Activated CD8-positive, alpha-beta memory T cell treated with anti-CD3 and anti-CD28 coated beads for 4 hours (primary cell): ENCODE measurements around the gene SNW1.
"Not testable (repeated sequence)": the region's sequence is repeated elsewhere in the genome, so short reads cannot be mapped to it uniquely, and the experiment has no call there.

Experiments
- DNase-seq, 2 donors: peaks; one replicate each; pipeline ENCODE4 v3.0.0-alpha.2; 2020; ENCODE audit warnings: low read depth in 2 of 2

The SNW1 gene

DNA sequence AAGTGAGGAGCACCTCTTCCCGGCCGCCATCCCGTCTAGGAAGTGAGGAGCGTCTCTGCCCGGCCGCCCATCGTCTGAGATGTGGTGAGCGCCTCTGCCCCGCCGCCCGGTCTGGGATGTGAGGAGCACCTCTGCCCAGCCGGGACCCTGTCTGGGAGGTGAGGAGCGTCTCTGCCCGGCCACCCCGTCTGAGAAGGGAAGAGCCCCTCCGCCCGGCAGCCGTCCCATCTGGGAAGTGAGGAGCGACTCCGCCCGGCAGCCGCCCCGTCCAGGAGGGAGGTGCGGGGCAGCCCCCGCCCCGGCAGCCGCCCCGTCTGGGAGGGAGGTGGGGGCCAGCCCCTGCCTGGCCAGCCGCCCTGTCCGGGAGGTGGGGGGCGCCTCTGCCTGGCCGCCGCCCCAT is 13.5 kb downstream of the SNW1 start:
- DNase-seq: not testable (repeated sequence)

DNA sequence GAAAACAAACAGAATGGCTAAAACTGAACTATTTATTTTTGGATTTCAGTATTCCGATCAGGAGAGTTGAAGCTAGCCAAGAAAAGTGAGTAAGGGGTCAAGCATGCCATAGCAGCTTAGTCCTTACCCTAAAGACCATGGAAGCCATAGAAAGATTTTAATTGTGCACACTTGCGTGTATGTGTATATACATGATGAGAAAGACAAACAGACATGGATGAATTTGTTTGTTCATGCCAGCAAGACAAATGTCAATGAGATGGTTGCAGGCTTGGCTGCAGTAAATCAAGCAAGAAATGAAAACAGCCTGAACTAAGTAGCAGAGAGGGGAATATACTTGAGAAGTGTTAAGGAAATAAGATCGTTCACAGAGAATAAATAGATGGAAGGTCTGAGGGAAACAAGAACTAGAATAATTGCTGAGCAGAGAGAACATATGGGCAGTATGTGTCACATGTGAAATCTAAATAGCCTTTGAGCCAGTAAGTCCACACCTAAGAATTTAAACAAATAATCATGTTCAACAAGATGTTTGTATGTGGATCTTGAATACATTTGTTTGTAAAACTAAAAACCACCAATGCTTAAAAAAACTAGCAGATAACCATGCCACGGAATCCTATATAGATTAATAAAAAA is 14.8 kb downstream of the SNW1 start:
- no peak for DNase-seq

DNA sequence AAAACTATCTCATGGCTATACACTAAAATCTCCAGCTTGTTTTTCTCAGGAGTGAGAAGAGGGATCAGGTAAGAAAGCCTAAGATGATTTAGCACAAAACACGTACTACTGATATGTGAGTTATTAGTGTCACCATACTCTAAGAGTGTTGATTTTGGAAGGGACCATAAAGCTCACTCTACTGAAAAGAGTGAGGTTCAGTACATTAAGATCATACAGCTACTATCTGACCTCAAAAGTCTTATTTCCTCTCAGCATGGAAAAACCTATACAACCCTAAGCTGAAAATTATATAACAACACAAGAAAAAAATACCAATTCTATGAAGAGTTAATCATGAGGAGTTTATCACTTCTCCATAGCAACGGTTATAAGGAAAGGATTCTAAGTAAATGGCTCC is 19.5 kb downstream of the SNW1 start:
- no peak for DNase-seq

DNA sequence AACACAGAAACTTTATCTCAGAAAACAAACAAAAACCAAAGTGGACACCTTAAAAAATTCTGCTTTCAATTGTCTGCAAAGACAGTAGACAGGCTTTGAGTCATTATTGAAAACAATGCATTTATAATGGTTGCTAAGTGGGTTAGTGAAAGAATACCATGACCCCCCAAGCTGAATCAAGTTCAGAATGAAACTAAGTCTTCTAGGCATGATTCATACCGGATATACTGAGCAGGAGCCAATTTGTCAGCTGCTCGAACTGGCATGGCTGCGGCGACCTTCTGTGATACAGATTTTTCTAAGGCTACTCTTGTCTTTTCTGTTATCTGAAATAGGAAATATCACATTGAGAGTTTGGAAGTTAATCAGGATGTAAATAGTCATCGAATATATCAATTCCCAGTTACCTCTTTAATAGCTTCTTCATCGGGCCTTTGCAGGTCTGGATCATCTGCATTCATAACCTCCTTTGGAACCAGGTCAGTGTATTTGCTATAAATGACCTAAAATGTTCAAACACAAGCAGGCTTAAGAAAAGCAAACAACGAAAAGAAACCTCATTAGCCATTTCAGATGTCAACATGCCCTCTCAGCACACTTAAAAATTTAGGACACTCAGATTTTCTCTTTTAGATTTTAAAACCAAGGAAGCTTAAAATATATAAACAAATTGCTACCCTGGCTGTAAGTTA is 22.3 kb downstream of the SNW1 start:
- DNase-seq: no peak

DNA sequence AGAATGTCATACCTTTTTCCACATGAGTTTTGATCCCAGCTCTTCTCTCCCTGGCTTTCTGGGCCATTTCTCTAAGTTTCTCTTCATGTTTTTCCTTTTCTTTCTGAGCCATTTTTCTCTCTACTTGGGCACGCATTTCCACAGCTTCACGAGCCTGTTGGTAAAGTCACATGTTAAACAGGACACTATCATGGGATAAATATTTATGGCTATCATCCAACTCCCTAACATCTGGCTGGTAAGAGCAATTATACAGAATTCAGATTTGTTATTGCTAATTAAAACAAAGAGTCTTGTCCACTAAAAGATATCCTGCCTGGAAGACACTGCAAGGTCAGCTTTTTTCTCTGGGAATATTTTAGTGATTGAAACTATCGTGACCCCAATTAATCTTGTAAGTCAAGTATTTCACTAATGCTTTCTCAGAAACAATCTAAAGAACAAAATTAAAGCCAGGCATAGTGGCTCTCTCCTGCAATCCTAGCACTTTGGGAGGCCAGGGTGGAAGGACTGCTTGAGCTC is 29.9 kb downstream of the SNW1 start:
- no peak for DNase-seq

DNA sequence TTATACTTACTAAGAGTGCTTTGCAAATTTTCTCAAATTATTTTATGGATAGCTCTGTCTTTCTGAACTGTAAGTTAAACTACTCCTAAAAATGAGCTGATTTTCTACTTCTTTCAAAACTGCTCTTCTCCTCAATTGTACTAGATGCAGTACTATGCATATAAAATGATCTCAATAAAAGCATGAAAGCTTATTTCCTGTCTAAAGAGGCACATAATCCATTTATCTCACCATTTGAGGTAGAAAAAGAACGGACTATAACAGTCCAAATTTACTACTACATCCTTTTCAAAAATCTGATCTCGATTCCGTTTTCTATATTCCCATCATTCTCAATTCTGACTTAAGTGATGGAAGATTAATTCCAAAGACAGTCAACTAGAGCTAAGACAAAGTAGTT is 38.7 kb downstream of the SNW1 start:
- no peak for DNase-seq

DNA sequence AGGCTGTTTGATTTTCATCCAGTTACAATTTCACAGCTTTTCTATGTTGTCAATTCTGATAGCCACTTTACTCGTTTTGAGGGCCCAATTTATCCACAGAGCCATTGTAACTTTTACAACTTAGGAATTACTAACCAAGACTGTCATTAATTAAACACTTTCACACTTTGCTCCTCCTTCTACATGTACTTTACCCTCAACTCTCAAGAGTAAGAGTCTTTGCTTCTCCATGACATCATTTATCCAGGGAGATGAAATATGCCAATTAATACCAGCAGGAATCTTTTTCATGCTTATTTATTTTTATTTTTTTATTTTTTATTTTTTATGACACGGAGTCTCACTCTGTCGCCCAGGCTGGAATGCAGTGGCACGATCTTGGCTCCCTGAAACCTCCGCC is 39.5 kb downstream of the SNW1 start:
- no peak for DNase-seq

DNA sequence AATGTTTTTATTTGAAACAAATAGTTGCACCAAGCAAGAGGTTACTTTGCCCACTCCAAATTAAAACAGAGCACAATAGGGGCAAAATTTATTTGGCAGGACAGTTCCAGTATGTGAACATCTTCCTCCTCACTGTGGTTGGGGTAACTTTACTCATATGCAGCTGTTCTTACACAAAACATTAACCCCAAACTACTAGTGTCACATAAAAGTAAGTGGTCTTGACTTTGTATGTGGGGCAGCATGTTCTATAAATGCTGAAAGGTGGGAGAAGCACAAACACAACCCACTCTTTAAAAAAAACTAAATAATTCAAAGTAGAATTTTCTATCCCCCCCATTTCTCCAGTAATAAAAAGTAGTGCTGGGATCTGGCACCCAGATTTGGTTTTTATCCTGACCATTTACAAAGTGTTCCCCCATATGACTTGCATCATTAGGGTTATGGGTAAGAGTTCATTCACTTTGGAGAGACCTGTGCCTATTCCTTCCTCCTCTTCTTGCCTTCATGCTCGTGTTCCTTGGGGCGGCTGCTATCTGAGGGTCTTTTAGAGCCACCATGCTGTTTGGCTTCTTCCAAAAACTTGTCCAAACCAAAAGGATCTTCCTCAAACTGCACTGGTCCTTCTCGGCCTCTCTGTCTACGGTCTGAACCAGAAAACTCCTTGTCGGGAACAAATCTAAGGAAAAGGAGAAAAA is 43.2 kb downstream of the SNW1 start:
- DNase-seq: no peak

DNA sequence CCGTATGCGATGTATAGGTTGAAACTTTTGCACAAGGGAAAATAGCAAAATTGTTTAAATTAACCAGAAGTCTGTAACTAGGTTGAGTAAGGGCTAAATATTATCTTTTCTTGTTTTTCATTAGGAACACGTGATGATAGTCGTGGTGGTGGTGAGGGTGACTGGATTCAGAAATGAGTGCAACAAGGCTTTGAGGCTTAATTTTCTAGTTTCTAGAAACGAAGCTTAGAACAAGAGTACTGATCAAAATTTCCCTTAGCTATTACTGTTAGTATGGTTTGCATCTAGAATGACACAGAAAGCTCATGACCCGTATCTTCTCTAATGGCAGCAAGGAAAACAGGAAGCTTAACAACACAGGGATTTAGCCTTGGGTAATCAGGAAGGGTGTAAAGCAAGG is 46.0 kb downstream of the SNW1 start:
- no peak for DNase-seq

DNA sequence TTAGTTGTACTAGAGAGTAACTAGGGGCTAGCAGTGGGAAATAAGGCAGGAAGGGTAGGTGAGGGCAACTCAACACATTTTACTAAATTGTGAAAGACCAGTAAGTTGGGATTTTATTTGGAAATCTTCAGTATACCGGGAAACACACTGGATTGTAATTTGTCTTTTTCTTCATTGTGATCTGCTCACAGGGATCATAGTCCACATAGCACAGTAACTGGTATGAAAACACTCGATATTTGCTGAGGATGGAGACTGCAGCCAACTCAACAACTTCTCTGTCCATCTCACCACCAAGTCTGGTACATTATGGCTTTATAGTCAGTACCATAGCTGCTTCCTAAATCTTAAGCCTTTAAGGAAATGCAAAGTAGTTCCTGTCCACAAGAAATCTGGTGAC is 50.6 kb downstream of the SNW1 start:
- DNase-seq: no peak

DNA sequence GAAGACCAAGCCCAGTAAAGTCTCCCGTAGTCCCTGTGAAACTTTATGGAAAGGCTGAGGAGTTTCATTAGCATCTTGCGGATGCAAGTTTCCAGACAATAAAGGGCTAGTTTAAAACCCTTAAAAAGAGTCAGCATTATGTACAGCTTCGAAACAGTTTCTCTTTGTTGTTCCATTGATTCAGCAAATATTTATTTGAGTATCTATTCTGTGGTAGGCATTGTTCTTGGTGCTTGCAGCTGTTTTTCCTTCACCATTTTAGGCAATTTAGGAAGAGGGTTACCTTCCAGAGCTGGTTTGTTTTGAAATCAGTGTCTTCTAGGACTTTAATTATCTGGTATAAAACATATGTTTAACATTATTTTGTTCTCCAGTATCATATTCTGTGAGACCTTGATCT is 51.5 kb downstream of the SNW1 start:
- no peak for DNase-seq

DNA sequence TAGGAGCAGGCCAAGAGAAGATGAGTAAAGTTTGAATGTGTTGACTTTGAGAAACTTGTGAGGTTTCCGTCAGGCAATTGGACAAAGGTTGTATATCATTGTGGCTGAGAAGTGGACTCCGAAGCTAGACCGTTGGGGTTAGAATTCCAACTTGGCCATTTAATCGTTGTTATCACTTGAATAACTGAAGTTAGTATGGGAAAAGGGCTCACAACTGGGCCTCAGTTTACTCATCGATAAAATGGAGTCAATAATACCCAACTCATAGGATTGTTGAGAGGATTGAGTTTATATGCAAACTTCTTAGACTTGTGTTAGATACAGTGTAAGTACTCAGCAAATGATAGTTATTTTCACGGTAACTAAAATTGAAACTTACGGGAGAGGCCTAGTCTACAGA is 52.2 kb downstream of the SNW1 start:
- no peak for DNase-seq

DNA sequence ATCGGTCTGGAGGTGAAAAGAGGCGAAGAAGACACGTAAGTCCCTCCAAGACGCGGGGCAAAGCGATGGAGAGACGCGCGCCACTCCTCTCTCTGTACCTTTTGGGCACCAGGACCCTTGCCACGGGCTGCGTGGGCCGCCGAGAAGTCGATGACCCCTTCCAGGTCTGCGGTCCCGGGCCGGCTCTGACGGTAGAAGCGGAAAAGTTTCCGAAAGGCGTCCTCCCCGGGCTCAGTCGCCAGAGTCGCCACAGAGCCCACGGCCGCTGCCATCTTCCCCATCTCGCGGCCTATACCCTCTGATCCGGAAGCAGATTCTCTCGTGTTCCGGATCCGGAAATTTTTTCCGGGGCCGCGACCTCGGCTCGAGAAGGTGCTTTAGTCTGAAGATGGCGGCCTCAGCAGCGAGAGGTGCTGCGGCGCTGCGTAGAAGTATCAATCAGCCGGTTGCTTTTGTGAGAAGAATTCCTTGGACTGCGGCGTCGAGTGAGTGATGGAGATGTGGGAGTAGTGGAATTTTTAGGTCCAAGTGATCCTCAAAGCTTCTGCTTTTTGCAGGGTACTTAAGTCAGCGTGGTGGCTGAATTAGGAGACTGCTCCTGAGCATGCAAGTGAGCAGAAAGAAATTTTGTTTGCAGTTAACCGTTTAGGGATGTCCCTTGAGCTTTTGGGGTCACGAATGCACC is 53.1 kb downstream of the SNW1 start, which contains the start of the genes ALKBH1 and SLIRP:
Gene ALKBH1, minus strand, starts transcription at position 300 of the 685 bp plus-strand sequence. Its CDS starts 19 bp downstream, at position 281.
Gene SLIRP, plus strand, starts transcription at position 380 of the 685 bp plus-strand sequence. Its CDS starts 9 bp downstream, at position 389.
- DNase-seq: peak; percentile 67 to 74

DNA sequence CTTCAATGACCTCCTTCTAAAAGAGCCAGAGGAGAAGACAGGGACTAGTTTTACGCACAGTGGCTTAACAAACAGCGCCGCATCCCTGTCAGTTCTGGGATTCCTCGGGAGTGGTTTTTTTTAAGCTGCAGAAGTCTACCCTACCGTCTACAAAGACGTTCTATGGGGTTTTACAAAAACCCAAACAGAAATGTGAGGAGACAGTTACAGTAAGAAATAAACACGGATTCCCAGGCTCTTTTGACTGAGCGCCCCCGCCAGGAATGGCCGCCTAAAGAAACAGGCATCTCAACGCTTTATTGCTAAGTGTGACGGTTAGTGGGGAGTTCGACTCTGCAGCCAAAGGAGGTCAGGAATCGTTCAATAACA is 53.6 kb downstream of the SNW1 start:
- no peak for DNase-seq

DNA sequence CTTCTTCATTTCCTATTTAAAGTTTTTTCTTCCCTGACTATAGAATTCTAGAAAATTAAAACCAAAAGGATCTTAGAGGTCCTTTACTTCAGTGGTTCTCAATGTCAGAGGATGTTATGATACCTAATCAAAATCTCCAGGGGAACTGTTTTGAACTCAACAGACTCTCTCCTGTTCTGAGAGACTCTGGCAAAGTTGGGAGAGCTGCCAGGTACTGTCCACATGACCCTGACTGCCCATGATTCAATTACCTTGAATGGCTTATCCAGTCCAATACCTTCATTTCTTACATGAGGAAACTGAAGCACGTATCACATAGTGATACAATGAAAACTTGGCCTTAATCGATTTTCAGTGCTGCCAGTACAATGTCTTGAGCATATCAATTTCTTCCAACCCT is 69.7 kb downstream of the SNW1 start:
- DNase-seq: no peak

DNA sequence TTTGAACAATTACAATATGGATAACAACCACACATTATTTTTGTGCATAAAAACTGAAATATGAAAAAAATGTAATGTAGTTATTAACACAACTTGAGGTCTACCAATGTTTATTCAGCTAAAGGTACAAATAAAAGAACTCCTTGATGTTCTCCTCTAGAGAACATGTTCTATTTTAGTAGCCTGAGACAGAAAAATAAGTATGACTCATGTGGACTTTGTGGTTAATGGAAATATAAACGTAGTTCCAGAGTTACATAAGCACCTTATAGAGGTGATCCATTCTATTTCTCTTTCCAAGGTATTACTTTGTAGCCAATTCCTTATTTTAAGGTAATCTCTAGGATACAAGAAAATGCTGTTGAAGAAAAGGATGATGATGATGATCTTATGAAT is 78.8 kb downstream of the SNW1 start:
- DNase-seq: no peak

DNA sequence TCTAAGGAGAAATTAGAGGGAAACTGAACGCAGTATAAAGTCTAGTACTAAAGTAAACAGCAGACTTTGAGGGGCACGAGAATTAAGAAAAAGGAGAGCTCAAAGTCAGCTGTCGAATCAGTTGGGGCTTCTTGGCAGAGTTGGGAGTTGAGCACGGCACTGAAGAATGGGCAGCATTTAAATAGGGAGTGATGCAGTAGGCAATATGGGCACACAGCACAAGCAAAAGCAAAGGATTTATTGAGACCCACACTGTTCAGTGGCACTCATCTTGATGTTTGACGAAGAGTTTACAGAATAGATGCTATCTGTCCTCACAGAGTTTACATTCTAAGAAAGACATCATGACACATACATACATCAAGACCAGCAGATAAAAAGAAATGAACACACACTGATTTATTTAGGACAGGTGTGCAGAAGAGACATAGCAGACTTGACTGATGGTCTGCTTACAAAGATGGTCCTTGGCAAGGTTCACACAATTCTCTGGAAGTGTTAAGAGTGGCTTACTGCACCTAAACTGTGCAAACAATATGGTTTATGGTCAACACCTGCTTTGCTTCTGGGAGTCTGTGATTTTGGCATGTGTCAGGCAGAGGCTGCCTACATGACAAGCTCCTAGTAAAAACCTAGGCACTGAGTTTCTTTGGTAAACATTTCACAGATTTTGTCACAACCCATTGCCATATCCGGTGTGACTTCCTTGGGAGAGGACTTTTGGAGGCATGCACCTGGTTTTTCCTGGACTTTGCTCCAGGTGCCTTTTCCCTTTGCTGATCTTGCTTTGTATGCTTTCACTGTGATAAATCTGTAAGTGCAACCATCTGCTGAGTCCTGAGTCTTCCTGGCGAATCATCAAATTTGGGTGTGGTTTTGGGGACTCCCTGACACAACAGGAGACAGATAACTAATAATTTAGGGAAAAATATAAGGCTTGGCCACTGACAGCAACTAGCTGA is 79.5 kb downstream of the SNW1 start:
- no peak for DNase-seq

DNA sequence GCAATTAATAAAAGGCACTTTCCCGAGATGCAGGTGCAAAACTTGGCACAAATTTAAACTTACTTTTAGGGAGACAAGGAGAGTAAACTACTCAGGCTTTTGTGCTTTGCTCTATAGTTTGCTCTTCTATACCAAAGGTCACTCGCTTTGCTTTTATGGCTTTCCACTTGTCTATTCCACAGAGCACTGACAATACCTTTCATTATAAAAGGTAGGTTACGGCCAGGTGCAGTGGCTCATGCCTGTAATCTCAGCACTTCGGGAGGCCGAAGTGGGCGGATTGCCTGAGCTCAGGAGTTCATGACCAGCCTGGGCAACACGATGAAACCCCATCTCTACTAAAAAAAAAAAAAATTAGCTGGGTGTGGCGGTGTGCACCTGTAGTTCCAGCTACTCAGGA is 86.0 kb downstream of the SNW1 start:
- no peak for DNase-seq

DNA sequence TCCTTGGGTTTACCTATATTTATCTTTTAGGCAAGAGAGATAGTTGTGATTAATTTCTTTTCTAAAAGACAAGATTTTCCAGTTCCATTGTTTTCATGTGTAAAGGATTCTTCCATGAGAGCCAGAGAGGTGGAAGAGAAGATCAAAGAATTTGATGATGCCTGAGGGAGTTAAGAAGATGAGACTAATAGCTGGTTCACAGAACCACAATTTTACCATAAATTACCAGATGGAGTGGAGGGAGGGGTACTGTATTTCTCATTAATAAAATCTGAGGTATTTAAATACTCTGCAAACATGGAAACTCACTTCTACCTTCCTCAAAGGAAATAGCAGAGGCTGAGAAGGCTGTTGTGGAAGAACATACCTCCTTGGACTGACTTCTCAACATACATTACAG is 87.8 kb downstream of the SNW1 start:
- no peak for DNase-seq
